Measurements from ENCODE around the gene PDLIM3.

Gene PDLIM3

DNA sequence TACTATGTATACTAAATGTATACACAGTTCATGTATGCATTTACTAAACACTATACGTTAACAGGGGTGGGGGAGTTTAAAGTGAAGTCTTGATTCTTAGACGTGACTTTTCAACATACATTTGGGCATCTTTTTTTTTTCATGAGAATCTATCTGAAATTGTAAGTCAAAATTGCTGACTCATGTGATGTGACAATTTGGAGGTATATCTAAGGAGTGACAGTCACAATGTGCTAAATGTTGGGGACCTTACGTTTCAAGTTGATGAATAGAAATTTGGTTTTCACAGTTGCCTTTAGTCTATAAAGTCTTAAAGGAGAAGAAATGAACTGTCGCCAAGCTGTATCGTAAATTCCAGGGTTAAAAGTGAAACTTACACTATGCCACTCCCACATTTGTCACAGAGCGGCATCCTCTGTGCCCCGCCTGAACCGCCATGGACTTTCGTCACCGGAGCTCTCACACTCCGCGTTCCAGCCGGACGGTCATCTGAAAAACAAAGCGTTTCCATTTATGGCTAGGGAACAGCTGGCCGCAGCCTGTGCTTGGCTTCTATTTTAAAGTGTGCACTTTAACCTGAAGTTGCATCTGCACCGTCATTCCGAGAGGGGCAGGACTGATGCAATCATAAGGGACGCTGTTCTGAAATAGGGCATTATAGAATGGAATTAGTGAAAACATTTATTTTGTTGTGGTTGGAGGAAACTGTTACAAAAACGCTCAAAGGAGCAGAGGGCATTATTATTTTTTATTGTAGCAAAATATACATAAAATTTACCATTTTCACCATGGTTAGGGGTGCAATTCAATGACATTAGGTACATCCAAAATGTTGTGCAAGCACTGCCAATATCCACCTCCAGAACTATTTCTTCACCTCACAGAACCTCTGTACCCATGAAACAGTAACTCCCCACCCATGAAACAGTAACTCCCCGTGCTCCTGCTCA, 30.9 kb downstream of the PDLIM3 start:
- TF ChIP-seq CTCF (conservative IDR thresholded peaks at IDR 0.05): no peak
- no peak overlapping the region for H3K27ac ChIP-seq

DNA sequence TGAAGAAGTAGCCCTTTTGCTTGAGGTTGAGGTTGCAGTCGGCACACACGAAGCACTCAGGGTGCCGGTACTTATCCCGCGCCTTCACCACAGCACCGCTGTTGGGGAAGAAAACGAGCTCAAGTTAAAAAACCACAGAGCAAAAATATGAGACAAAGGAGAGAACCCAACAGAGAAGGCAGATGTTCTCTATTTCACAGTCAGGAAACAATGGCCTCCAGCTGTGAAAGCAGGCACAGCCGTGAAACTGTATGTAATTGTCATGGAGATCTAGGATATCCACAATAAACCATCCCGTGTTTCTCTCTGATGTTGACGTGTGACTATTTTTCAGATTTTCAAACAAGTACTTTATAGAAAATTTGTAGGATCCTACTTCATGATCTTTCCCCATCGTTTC, 32.9 kb downstream of the PDLIM3 start:
- TF ChIP-seq CTCF (conservative IDR thresholded peaks at IDR 0.05): no peak

DNA sequence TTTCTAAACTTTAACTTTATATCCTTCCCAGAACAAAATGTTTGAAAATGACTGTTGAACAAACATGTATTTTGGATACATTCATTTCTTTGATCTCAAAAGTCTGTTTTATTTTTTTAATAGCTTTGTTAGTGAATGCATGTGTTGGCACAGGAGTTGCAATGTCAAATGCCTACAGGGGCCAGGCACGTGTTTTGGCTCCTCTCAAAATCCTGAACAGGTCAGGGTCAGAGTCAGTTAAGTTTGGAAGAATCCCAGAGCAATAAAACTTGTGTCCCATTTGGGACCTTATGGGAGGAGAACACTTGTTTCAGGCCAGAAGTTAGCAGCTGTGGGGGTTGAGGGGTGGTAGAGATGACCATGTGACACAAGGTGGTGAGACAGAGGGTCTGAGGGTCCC, 34.7 kb downstream of the PDLIM3 start:
- TF ChIP-seq CTCF (conservative IDR thresholded peaks at IDR 0.05): no peak
- H3K27ac ChIP-seq: no peak overlapping the region

More for the DNA sequence above, 32.9 kb downstream of the PDLIM3 start:
- no peak overlapping the region for H3K27ac ChIP-seq

DNA sequence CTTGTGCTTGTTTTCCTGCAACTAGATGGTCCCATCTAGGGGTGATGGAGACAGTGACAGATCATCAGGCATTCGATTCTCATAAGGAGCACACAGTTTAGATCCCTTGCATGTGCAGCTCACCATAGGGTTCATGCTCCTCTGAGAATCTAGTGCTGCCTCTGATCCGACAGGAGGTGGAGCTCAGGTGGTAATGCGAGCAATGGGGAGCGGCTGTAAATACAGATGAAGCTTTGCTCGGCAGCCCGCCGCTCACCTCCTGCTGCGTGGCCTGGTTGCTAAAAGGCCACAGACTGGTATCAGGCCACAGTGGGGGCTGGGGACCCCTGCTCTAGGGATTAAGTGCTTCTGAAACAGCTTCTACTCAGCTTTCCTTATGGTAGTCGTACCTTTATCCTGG, 35.3 kb downstream of the PDLIM3 start:
- no peak for TF ChIP-seq CTCF (conservative IDR thresholded peaks at IDR 0.05)
- no peak overlapping the region for H3K27ac ChIP-seq

DNA sequence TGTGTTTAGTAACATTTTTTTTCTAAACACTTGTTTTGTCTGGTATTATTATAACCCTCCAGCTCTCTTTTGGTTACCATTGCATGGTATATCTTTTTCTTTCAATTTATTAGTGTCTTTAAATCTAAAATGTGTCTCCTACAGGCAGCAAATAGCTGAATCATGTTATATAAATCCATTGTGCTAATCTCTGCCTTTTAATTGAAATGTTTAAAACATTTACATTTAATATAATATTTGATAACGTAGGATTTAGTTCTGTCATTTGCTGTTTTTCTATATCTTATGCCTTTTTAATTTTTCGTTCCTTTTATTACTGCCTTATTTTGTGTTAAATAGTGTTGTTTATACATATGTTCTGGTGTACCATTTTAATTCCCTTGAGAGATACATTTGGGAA, 46.7 kb downstream of the PDLIM3 start:
- no peak for TF ChIP-seq CTCF (conservative IDR thresholded peaks at IDR 0.05)
- H3K27ac ChIP-seq: no peak overlapping the region

DNA sequence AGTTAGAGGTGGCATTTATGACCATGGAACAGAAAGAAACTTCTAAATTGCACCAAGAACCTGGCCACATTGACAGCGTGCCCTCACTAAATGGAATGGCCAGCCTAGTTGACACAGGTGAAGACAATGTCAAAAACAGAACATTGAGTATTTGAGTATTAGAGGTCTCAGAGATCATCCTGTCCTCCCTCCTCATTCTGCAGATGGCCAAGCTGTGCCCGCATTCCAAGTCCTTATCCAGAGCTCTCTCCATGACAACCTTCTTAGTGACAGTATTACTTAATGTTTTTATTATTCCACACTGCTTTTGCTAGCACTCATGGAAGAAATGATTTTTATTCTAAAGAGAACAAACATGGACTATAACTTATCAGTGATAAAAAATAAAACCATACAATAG, 53.9 kb downstream of the PDLIM3 start:
- H3K27ac ChIP-seq: no peak overlapping the region
- TF ChIP-seq CTCF (conservative IDR thresholded peaks at IDR 0.05): no peak

DNA sequence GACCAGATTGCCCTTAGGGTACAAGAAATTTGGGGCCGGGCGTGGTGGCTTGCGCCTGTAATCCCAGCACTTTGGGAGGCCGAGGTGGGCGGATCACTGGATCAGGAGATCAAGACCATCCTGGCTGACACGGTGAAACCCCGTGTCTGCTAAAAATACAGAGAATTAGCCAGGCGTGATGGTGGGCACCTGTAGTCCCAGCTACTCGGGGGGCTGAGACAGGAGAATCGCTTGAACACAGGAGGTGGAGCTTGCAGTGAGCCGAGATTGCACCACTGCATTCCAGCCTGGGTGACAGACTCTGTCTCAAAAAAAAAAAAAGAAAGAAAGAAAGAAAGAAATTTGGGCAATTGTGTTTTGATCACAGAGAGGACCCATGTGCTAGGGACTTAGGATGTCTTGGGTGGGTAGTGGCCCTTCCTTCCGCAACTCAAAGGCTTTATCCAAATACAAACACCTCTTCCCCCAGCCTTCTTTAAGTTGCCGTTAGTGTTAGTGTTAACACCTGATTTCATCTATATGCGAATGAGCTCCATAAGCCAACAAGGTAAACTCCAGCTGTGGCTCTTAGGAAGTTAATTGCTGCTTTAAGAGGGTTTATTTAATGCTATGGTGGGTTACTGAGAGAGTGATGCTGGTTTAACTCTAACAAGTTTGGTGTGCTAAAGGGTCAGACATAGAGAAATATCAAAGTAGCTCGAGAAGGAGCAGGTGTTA, 55.1 kb downstream of the PDLIM3 start:
- no peak for TF ChIP-seq CTCF (conservative IDR thresholded peaks at IDR 0.05)
- H3K27ac ChIP-seq: no peak overlapping the region
